Stimulated activated CD4-positive, alpha-beta T cell treated with anti-CD3 and anti-CD28 coated beads, Interleukin-15, amount 100 ng/mL, for 24 hours (primary cell): ENCODE data around the gene RUNX2.

Source experiments
- DNase-seq: peaks from one replicate; pipeline ENCODE4 v3.0.0-alpha.2; 2020

The RUNX2 gene

GRCh38 chr6:45687570-45687969, 359.4 kb downstream of the RUNX2 start:
- DNase-seq: no peak

- no peak for DNase-seq
These were observed 360.1 kb downstream of the RUNX2 start for GRCh38 chr6:45688180-45688579.

- DNase-seq: no peak
These were observed 361.9 kb downstream of the RUNX2 start for GRCh38 chr6:45689926-45690615.

GRCh38 chr6:45690846-45691245, 362.7 kb downstream of the RUNX2 start:
- DNase-seq: no peak

GRCh38 chr6:45691426-45691825, 363.3 kb downstream of the RUNX2 start:
- DNase-seq: no peak

- no peak for DNase-seq
These were observed 363.9 kb downstream of the RUNX2 start for GRCh38 chr6:45692021-45692420.

GRCh38 chr6:45696738-45697137, 368.6 kb downstream of the RUNX2 start:
- DNase-seq: no peak

GRCh38 chr6:45697605-45698004, 369.5 kb downstream of the RUNX2 start:
- no peak for DNase-seq

- DNase-seq: no peak
These were observed 369.9 kb downstream of the RUNX2 start for GRCh38 chr6:45698046-45698445.

GRCh38 chr6:45699663-45700062, 371.5 kb downstream of the RUNX2 start:
- DNase-seq: no peak

GRCh38 chr6:45702849-45703739, 375.0 kb downstream of the RUNX2 start:
- DNase-seq: no peak

GRCh38 chr6:45704056-45704800, 376.1 kb downstream of the RUNX2 start:
- no peak for DNase-seq

- no peak for DNase-seq
These were observed 377.2 kb downstream of the RUNX2 start for GRCh38 chr6:45705137-45705855.

- DNase-seq: peak; percentile 63
These were observed 378.2 kb downstream of the RUNX2 start for GRCh38 chr6:45706319-45706718.

GRCh38 chr6:45707176-45707575, 379.0 kb downstream of the RUNX2 start:
- DNase-seq: no peak

- DNase-seq: peak; percentile 59
These were observed 381.7 kb downstream of the RUNX2 start for GRCh38 chr6:45709781-45710220.

- DNase-seq: peak; percentile 96
These were observed 382.2 kb downstream of the RUNX2 start for GRCh38 chr6:45710304-45710821.

- no peak for DNase-seq
These were observed 383.9 kb downstream of the RUNX2 start for GRCh38 chr6:45712076-45712475.

GRCh38 chr6:45712786-45713185, 384.7 kb downstream of the RUNX2 start:
- DNase-seq: no peak
